Upper lobe of right lung (tissue), 1 donor: ENCODE results near the gene PEX12. TPM values are rescaled to one million over a fixed set of nuclear protein-coding genes. Genes with fewer than 3 reads are reported as not detected.
"Not testable (repeated sequence)": the region's sequence is repeated elsewhere in the genome, so short reads cannot be mapped to it uniquely, and the experiment has no call there.

Source experiments
- ATAC-seq: fragments of 200-7000 bp; cut with Tn5 transposase; one replicate; pipeline ENCODE4 v1.9.1; 2020; ENCODE audit warnings: mild to moderate bottlenecking, moderate library complexity
- DNase-seq: peaks from one replicate; pipeline ENCODE4 v3.0.0-alpha.2; 2020
- H3K27ac ChIP-seq: fragments of 200-600 bp; one replicate; pipeline ENCODE4 v1.8.0; 2022
- H3K27me3 ChIP-seq: fragments of 200-600 bp; one replicate; pipeline ENCODE4 v1.8.0; 2022; ENCODE audit warnings: mild to moderate bottlenecking
- H3K36me3 ChIP-seq: fragments of 200-600 bp; one replicate; pipeline ENCODE4 v1.8.0; 2022
- H3K4me1 ChIP-seq: fragments of 200-600 bp; one replicate; pipeline ENCODE4 v1.8.0; 2022
- H3K4me3 ChIP-seq: fragments of 200-600 bp; one replicate; pipeline ENCODE4 v1.8.0; 2022; ENCODE audit warnings: mild to moderate bottlenecking
- H3K9me3 ChIP-seq: fragments of 200-600 bp; one replicate; pipeline ENCODE4 v1.8.0; 2022
- CTCF ChIP-seq: fragments of 200-600 bp; IDR thresholded peaks from one replicate; pipeline ENCODE4 v1.8.0; 2022; ENCODE audit warnings: antibody characterized with exemption
- intact Hi-C: fragments of 100-400 bp; cut with DNase I; formaldehyde crosslinking; loops from one replicate; pipeline ENCODE4 v1.11.0; 2022
- total RNA-seq: library from RNA; stranded (reverse); fragmentation: NEBNext Ultra II Directional; extraction: Animal tissue kit (Norgen Biotek cat#: 25700); gene quantifications from one replicate; pipeline ENCODE4 v1.2.1, GENCODE V29; 2021
- donor health status: DM: no; HTN: yes; CAD: no; lungs with severe emphysema.

The PEX12 gene
- total RNA-seq, 1 donor from 2014 or later = 4.7 TPM

- Histone ChIP-seq H3K9me3 (no peaks in the 10 kb centered on the region), H3K36me3 (no peaks in the 10 kb centered on the region), H3K27me3 (no peaks in the 10 kb centered on the region), H3K27ac (peak overlapping the region; percentile 83), H3K4me1 (peaks cover 56% of the 10 kb centered on the region), H3K4me3 (peak overlapping the region; percentile 48)
- no peak for DNase-seq
- intact Hi-C loops = no loop called here
- TF ChIP-seq CTCF = no peak
- ATAC-seq = no peak
Measured at GRCh38 chr17:35541434-35541833, 36.9 kb downstream of the PEX12 start.

- DNase-seq (peak; percentile 73), ATAC-seq (peak; percentile 85)
- Histone ChIP-seq H3K27me3 (no peaks in the 10 kb centered on the region), H3K9me3 (no peaks in the 10 kb centered on the region), H3K4me1 (peaks cover 60% of the 10 kb centered on the region), H3K36me3 (no peaks in the 10 kb centered on the region), H3K27ac (peak overlapping the region; percentile 83), H3K4me3 (peak overlapping the region; percentile 48)
- intact Hi-C loops = no loop called here
- TF ChIP-seq CTCF = no peak
Measured at GRCh38 chr17:35540589-35541404, 37.6 kb downstream of the PEX12 start.

- no peaks in the 10 kb centered on the region for H3K9me3 ChIP-seq
- H3K27me3 ChIP-seq = no peaks in the 10 kb centered on the region
- DNase-seq (no peak), ATAC-seq (no peak)
- H3K27ac ChIP-seq = peak overlapping the region; percentile 83
- H3K4me1 ChIP-seq = peaks cover 60% of the 10 kb centered on the region
- no peak for TF ChIP-seq CTCF
- peak overlapping the region; percentile 32 for H3K4me3 ChIP-seq
- intact Hi-C loops = loop anchor here (10.0 kb wide), 1 partner anchor 365 kb away; no protein-coding TSS in a partner anchor
- H3K36me3 ChIP-seq = no peaks in the 10 kb centered on the region
Measured at GRCh38 chr17:35539659-35540026, 38.7 kb downstream of the PEX12 start.

GRCh38 chr17:35537601-35538141, 40.7 kb downstream of the PEX12 start, which contains the start of gene SLFN12L:
TSS of gene SLFN12L (minus strand) at chr17:35537678. CDS start at chr17:35522364, 15,314 bp downstream.
- Histone ChIP-seq H3K27me3 (no peaks in the 10 kb centered on the region), H3K4me3 (peak within 1 kb of the TSS; percentile 38), H3K36me3 (no peaks in the 10 kb centered on the region), H3K9me3 (no peaks in the 10 kb centered on the region), H3K27ac (peak within 1 kb of the TSS; percentile 72), H3K4me1 (peaks cover 49% of the 10 kb centered on the region)
- no peak for TF ChIP-seq CTCF
- DNase-seq (no peak), ATAC-seq (peak; percentile 24)
- intact Hi-C loops = loop anchor here (10.0 kb wide), 1 partner anchor 363 kb away; no protein-coding TSS in a partner anchor

- ATAC-seq (no peak), DNase-seq (no peak)
- no peaks in the 10 kb centered on the region for H3K27me3 ChIP-seq
- intact Hi-C loops = loop anchor here (10.0 kb wide), 1 partner anchor 362 kb away; no protein-coding TSS in a partner anchor
- H3K4me1 ChIP-seq = peaks cover 46% of the 10 kb centered on the region
- no peaks in the 10 kb centered on the region for H3K36me3 ChIP-seq
- H3K4me3 ChIP-seq = peak overlapping the region; percentile 38
- no peak for TF ChIP-seq CTCF
- H3K27ac ChIP-seq = peak overlapping the region; percentile 72
- H3K9me3 ChIP-seq = no peaks in the 10 kb centered on the region
Measured at GRCh38 chr17:35536664-35537171, 41.7 kb downstream of the PEX12 start.

- not testable (repeated sequence) for H3K27me3 ChIP-seq, H3K9me3 ChIP-seq, H3K36me3 ChIP-seq, ATAC-seq, DNase-seq
- Histone ChIP-seq H3K4me3 (peak overlapping the region; percentile 38), H3K27ac (peak overlapping the region; percentile 6), H3K4me1 (peaks cover 39% of the 10 kb centered on the region)
- intact Hi-C loops = loop anchor here (10.0 kb wide), 1 partner anchor 361 kb away; no protein-coding TSS in a partner anchor
Measured at GRCh38 chr17:35535406-35535805, 43.0 kb downstream of the PEX12 start.
